ENCODE data around the gene RIPK4. TPM values are rescaled to one million over a fixed set of nuclear protein-coding genes. Genes with fewer than 3 reads are reported as not detected.

The RIPK4 gene
- total RNA-seq (2022): 24.1 and 25.4 TPM in 2 replicates
- Bru-seq, nascent RNA: percentile 85 among the genes with signal in this experiment
- percentile 74 among the genes with signal in this experiment for BruChase-seq, experiment 1, labeled RNA remaining after a 2-hour chase
- BruChase-seq, experiment 2, labeled RNA remaining after a 6-hour chase: percentile 67 among the genes with signal in this experiment
- long read RNA-seq, transcript RIPK4-201 (8 exons, 3,889 nt): major isoform, 39 of 56 reads
- long read RNA-seq, partial matches to known transcripts: 6 of 56 reads
- long read RNA-seq, other reads (novel, unspliced or antisense): 11 of 56 reads

DNA sequence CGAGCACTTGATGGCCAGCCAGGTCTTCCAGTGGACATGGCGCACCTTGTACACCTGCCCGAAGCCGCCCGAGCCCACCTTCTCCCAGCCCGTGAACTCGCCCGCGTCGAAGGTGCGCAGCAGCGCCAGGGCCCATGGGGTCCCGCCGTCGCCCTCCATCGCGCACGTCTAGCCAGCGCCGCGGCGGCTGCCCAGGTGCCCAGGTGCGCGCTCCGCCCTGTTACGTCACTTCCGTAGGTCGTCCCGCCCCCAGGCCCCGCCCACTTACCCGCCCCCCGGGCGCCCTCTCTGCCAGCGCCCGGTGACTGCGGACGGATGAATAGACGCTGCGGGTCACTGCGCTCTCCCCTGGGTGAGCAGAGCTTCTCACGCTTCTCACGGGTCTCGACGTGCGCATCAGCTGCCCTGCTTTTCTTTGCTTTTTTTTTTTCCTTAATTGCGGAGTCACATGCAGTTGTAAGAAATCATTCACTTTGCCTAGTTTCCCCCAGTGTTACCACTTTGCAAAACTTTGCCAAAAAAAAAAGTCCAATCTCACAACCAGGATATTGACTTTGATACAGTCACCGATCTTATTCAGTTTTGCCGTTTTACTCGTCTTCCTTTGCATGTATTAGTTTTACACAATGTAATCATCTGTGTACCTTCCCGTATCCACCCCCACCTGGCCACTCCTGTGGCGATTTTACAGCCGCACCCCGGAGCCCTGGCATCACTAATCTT lies at the start of gene RIPK4:
Gene RIPK4 (minus strand): TSS at position 170 of the 723 bp plus-strand sequence. CDS start 11 bp downstream, at position 159.
- Mint-ChIP-seq H3K27me3 (ENCODE audit: insufficient read depth, unreplicated experiment) (no peaks in the 10 kb centered on the region), H3K36me3 (ENCODE audit: insufficient read depth, unreplicated experiment) (peaks cover 19% of the 10 kb centered on the region)
- BruUV-seq (replicated peaks): TSS peak; percentile 60

DNA sequence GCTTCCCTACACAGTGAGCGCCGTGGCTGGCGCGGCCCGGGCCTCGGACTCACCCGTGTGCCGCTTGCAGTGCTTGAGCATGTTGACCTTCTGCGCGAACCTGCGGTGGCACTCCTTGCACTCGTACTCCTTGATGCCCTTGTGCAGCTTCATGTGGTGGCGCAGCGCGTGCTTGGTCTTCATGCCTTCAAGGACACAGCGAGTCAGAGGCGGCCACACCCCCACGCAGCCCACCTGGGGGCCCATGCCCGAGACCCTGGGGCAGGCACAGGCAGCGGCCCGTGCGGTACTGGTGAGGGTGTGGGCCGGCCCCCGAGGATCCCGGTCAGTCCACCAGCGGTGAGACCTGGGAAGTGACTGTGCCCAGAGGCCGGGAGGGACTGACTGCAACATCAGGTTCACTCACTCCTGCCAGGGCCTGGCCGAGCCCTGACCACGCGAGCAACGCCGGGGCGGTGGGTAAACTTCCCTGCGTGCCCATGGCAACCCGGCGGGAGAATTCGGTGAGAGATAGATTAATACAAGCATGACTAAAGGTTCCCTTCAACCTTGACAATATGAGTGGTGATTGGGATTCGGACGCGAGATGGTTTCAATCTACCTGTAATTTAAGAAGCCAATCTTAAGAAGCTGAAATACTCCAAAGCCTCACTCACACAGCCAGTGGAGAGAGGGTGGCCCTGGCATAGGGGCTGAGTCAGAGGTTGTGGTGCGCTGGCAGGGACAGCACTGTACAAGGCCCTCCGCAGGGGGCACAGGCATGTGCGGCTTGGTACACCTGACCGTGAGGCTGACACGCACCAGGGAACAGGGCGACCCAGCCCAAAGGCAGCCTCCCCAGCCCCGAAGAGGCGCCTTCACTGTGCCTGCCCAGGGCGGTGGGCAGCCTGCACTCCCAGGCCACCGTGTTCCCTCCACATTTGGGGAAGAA lies 49.1 kb upstream of the RIPK4 start:
- intact Hi-C loops (cut with micrococcal nuclease; ENCODE audit: unreplicated experiment): no loop called here
- Histone ChIP-seq H3K4me1 (0 out of 2 replicates have a peak, but pooled peaks cover 3% of the 10 kb centered on the region), H3K4me3 (ENCODE audit: low read depth, low read length) (no peak overlapping the region), H3K36me3 (ENCODE audit: control insufficient read depth, insufficient read depth, low read length) (no peaks in the 10 kb centered on the region), H3K9me3 (no peaks in the 10 kb centered on the region), H3K27me3 (replicated peaks; ENCODE audit: control insufficient read depth, insufficient read depth, low read length) (no peaks in the 10 kb centered on the region)
- Mint-ChIP-seq H3K4me3 (ENCODE audit: unreplicated experiment) (no peak overlapping the region), H3K27me3 (ENCODE audit: insufficient read depth, unreplicated experiment) (no peaks in the 10 kb centered on the region), H3K4me1 (ENCODE audit: low read depth, unreplicated experiment) (no peaks in the 10 kb centered on the region), H3K27ac (ENCODE audit: unreplicated experiment) (no peak overlapping the region), H3K36me3 (ENCODE audit: insufficient read depth, unreplicated experiment) (peaks cover 3% of the 10 kb centered on the region), H3K9me3 (ENCODE audit: unreplicated experiment) (no peaks in the 10 kb centered on the region)
- CTCF ChIA-PET: interaction anchor here (0.6 to 1.6 kb wide), 11 partner anchors 15 to 370 kb away, joined by 3 to 25 read pairs (median 4); partner anchors contain the start of gene PRDM15
- TF ChIP-seq, protein P1, sequence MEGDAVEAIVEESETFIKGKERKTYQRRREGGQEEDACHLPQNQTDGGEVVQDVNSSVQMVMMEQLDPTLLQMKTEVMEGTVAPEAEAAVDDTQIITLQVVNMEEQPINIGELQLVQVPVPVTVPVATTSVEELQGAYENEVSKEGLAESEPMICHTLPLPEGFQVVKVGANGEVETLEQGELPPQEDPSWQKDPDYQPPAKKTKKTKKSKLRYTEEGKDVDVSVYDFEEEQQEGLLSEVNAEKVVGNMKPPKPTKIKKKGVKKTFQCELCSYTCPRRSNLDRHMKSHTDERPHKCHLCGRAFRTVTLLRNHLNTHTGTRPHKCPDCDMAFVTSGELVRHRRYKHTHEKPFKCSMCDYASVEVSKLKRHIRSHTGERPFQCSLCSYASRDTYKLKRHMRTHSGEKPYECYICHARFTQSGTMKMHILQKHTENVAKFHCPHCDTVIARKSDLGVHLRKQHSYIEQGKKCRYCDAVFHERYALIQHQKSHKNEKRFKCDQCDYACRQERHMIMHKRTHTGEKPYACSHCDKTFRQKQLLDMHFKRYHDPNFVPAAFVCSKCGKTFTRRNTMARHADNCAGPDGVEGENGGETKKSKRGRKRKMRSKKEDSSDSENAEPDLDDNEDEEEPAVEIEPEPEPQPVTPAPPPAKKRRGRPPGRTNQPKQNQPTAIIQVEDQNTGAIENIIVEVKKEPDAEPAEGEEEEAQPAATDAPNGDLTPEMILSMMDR (IDR thresholded peaks at IDR 0.05; ENCODE audit: insufficient read depth in 1 of 2, low read depth in 1 of 2, low read length in 1 of 2, severe bottlenecking in 1 of 2, unreplicated experiment in 1 of 2): no peak
- no peak for DNase-seq
- no TSS peak for BruUV-seq (replicated peaks)
- POLR2A ChIA-PET: no interaction called here

More for the DNA sequence above, at the start of gene RIPK4:
- peaks cover 55% of the 10 kb centered on the region for H3K4me1 ChIP-seq
- H3K27me3 ChIP-seq (replicated peaks; ENCODE audit: control insufficient read depth, insufficient read depth, low read length): no peaks in the 10 kb centered on the region
- TF ChIP-seq, protein P1 (IDR thresholded peaks at IDR 0.05; ENCODE audit: insufficient read depth in 1 of 2, low read depth in 1 of 2, low read length in 1 of 2, severe bottlenecking in 1 of 2, unreplicated experiment in 1 of 2): no peak
- no peaks in the 10 kb centered on the region for H3K36me3 ChIP-seq (ENCODE audit: control insufficient read depth, insufficient read depth, low read length)
- intact Hi-C loops (cut with micrococcal nuclease; ENCODE audit: unreplicated experiment): no loop called here
- Mint-ChIP-seq H3K27ac (ENCODE audit: unreplicated experiment) (peak within 1 kb of the TSS; percentile 94), H3K4me3 (ENCODE audit: unreplicated experiment) (peak within 1 kb of the TSS; percentile 90), H3K9me3 (ENCODE audit: unreplicated experiment) (no peaks in the 10 kb centered on the region), H3K4me1 (ENCODE audit: low read depth, unreplicated experiment) (peaks cover 69% of the 10 kb centered on the region)
- H3K9me3 ChIP-seq: no peaks in the 10 kb centered on the region
- DNase-seq: peak; percentile 88 to 93
- POLR2A ChIA-PET: interaction anchor here (0.5 to 2.6 kb wide), 10 partner anchors 10 to 181 kb away, joined by 3 to 19 read pairs (median 4); no protein-coding TSS in a partner anchor
- peak within 1 kb of the TSS; percentile 90 for H3K4me3 ChIP-seq (ENCODE audit: low read depth, low read length)
- CTCF ChIA-PET: interaction anchor here (0.7 to 3.9 kb wide), 4 partner anchors 11 to 155 kb away, joined by 3 to 61 read pairs (median 12); no protein-coding TSS in a partner anchor
